Activated CD8-positive, alpha-beta memory T cell treated with anti-CD3 and anti-CD28 coated beads, Interleukin-2, amount 10 ng/mL, durations not matched to agents 7 days and 5 days (primary cell): ENCODE measurements around the gene GPER1. TPM values are rescaled to one million over a fixed set of nuclear protein-coding genes. Genes with fewer than 3 reads are reported as not detected.

Experiments used
- ATAC-seq: fragments of 150-1000 bp; cut with Tn5 transposase; one replicate; pipeline ENCODE4 v1.10.0; 2021; ENCODE audit warnings: moderate library complexity
- CTCF ChIA-PET: fragments of 350-600 bp; sonication (Branson Sonifier 250); formaldehyde crosslinking; loops from one replicate; lab custom pipeline; 2021; ENCODE audit warnings: antibody characterized with exemption; lab: Charles Lee
- DNase-seq: peaks from one replicate; pipeline ENCODE4 v3.0.0-alpha.2; 2020
- H3K27ac Mint-ChIP-seq: one replicate; pipeline ENCODE4 v1.8.0; 2021; ENCODE audit warnings: mild to moderate bottlenecking, mixed read lengths
- H3K27me3 Mint-ChIP-seq: one replicate; pipeline ENCODE4 v1.8.0; 2021; ENCODE audit warnings: mixed read lengths
- H3K36me3 Mint-ChIP-seq: one replicate; pipeline ENCODE4 v1.8.0; 2021; ENCODE audit warnings: mild to moderate bottlenecking, mixed read lengths
- H3K4me1 Mint-ChIP-seq: one replicate; pipeline ENCODE4 v1.8.0; 2021; ENCODE audit warnings: mixed read lengths
- H3K4me3 Mint-ChIP-seq: one replicate; pipeline ENCODE4 v1.8.0; 2021; ENCODE audit warnings: mild to moderate bottlenecking, moderate library complexity, mixed read lengths
- H3K9me3 Mint-ChIP-seq: one replicate; pipeline ENCODE4 v1.8.0; 2022; ENCODE audit warnings: low read depth, mixed read lengths
- total RNA-seq, 2 experiments: library from RNA; stranded (reverse); gene quantifications; one replicate each; pipeline ENCODE4 v1.2.3, GENCODE V29; 2021

The GPER1 gene
- total RNA-seq, 2 experiments from 2014 or later: not detected

GRCh38 chr7:1056785-1057410 lies 31.0 kb upstream of the GPER1 start:
- H3K4me1 Mint-ChIP-seq: peaks cover 6% of the 10 kb centered on the region
- ATAC-seq: no peak
- H3K36me3 Mint-ChIP-seq: no peaks in the 10 kb centered on the region
- H3K27me3 Mint-ChIP-seq: no peaks in the 10 kb centered on the region
- no peaks in the 10 kb centered on the region for H3K9me3 Mint-ChIP-seq
- DNase-seq: no peak
- no peak overlapping the region for H3K4me3 Mint-ChIP-seq
- no peak overlapping the region for H3K27ac Mint-ChIP-seq
- CTCF ChIA-PET: interaction anchor here (2.8 kb wide), 1 partner anchor 64 kb away, joined by 21 read pairs; no protein-coding TSS in a partner anchor

DNA sequence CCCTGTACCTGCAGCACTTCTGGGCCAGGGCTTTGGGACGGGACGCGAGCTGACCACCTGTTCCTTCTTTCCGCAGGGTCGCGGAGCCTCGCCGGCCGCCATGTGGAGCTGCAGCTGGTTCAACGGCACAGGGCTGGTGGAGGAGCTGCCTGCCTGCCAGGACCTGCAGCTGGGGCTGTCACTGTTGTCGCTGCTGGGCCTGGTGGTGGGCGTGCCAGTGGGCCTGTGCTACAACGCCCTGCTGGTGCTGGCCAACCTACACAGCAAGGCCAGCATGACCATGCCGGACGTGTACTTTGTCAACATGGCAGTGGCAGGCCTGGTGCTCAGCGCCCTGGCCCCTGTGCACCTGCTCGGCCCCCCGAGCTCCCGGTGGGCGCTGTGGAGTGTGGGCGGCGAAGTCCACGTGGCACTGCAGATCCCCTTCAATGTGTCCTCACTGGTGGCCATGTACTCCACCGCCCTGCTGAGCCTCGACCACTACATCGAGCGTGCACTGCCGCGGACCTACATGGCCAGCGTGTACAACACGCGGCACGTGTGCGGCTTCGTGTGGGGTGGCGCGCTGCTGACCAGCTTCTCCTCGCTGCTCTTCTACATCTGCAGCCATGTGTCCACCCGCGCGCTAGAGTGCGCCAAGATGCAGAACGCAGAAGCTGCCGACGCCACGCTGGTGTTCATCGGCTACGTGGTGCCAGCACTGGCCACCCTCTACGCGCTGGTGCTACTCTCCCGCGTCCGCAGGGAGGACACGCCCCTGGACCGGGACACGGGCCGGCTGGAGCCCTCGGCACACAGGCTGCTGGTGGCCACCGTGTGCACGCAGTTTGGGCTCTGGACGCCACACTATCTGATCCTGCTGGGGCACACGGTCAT lies 30.3 kb upstream of the GPER1 start:
- no peak for DNase-seq
- H3K4me3 Mint-ChIP-seq: no peak overlapping the region
- H3K9me3 Mint-ChIP-seq: no peaks in the 10 kb centered on the region
- H3K36me3 Mint-ChIP-seq: no peaks in the 10 kb centered on the region
- CTCF ChIA-PET: interaction anchor here (2.1 to 2.8 kb wide), 2 partner anchors 13 to 65 kb away, joined by 8 to 21 read pairs; partner anchors contain the start of gene GPR146
- ATAC-seq: no peak
- peaks cover 6% of the 10 kb centered on the region for H3K4me1 Mint-ChIP-seq
- H3K27ac Mint-ChIP-seq: no peak overlapping the region
- no peaks in the 10 kb centered on the region for H3K27me3 Mint-ChIP-seq

- Mint-ChIP-seq H3K4me3 (no peak overlapping the region), H3K36me3 (no peaks in the 10 kb centered on the region), H3K27me3 (no peaks in the 10 kb centered on the region), H3K9me3 (no peaks in the 10 kb centered on the region), H3K4me1 (peaks cover 6% of the 10 kb centered on the region), H3K27ac (no peak overlapping the region)
- ATAC-seq (no peak), DNase-seq (no peak)
- CTCF ChIA-PET: interaction anchor here (2.1 to 2.8 kb wide), 2 partner anchors 14 to 65 kb away, joined by 8 to 21 read pairs; partner anchors contain the start of gene GPR146
Measured at GRCh38 chr7:1058311-1058710, 29.6 kb upstream of the GPER1 start.

- no peak for ATAC-seq
- no peak overlapping the region for H3K27ac Mint-ChIP-seq
- no peak for DNase-seq
- H3K4me1 Mint-ChIP-seq: peaks cover 6% of the 10 kb centered on the region
- H3K9me3 Mint-ChIP-seq: no peaks in the 10 kb centered on the region
- CTCF ChIA-PET: interaction anchor here (2.1 to 2.8 kb wide), 2 partner anchors 14 to 66 kb away, joined by 8 to 21 read pairs; partner anchors contain the start of gene GPR146
- no peaks in the 10 kb centered on the region for H3K27me3 Mint-ChIP-seq
- no peaks in the 10 kb centered on the region for H3K36me3 Mint-ChIP-seq
- no peak overlapping the region for H3K4me3 Mint-ChIP-seq
Measured at GRCh38 chr7:1058821-1059199, 29.1 kb upstream of the GPER1 start.

DNA sequence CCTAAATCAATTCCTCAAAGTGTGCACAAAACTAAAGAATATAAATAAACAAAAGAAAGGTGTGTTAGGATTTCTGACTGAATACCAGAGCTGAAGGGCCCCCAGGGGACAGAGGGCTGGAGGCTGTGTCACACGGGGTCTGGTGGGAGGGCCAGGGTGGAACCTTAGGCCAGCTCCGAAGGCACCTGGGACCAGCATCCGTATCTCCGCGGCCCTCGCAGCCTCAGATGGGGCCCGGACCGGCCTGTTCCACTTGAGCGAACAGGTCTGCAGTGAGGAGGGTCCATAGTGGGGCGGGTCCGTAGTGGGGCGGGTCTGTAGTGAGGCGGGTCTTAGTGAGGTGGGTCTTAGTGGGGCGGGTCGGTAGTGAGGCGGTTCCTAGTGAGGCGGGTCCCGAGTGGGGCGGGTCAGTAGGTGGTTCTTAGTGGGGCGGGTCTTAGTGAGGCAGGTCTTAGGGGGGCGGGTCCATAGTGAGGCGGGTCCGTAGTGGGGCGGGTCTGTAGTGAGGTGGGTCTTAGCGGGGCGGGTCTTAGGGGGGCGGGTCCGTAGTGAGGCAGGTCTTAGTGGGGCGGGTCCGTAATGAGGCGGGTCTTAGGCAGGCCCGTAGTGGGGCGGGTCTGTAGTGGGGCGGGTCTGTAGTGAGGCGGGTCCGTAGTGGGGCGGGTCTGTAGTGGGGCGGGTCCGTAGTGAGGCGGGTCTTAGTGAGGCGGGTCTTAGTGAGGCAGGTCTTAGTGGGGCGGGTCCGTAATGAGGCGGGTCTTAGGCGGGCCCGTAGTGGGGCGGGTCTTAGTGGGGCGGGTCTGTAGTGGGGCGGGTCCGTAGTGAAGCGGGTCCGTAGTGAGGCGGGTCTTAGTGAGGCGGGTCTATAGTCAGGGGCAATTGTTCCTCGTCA lies 28.5 kb upstream of the GPER1 start:
- peaks cover 6% of the 10 kb centered on the region for H3K4me1 Mint-ChIP-seq
- H3K27me3 Mint-ChIP-seq: no peaks in the 10 kb centered on the region
- H3K36me3 Mint-ChIP-seq: no peaks in the 10 kb centered on the region
- peak; percentile 50 for ATAC-seq
- CTCF ChIA-PET: interaction anchor here (1.0 to 3.5 kb wide), 4 partner anchors 15 to 66 kb away, joined by 3 to 28 read pairs (median 14); partner anchors contain the start of gene GPR146
- no peaks in the 10 kb centered on the region for H3K9me3 Mint-ChIP-seq
- no peak overlapping the region for H3K4me3 Mint-ChIP-seq
- no peak overlapping the region for H3K27ac Mint-ChIP-seq
- no peak for DNase-seq

DNA sequence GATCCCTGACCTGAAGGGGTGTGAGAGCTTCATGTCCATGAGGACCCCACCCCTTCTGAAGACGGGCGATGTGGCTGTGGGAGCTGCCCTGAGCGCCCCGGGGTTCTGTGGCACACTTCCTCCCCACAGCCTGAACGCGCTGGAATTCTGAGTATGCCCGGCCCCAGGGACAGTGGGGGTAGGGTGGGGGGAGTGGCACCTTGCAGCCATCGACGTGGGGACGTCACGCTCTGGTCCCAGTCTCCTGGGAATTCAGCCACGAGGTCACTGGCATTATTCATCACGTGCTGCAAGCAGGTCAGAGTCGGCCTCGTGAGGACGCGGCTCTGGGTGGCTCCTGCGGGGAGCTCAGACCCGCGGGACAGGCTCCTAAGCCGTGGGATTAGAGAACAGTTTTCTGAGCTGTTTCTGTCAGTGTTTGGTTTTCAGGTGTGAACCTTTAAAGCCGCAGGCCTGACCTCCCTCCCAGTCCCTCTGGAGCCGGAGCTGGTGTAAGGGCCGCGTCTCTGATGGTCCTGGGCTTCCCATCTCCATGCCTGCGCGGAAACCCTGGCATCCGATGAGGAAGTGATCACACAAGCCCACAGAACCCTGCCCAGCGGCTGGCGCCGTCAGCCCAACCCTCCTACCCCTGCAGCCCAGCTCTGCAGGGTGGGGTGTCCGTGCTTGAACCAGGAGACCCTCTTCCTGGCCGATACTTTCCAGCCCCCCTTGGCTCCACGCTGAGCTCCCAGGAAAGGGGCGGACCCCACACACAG lies 27.4 kb upstream of the GPER1 start:
- Mint-ChIP-seq H3K36me3 (no peaks in the 10 kb centered on the region), H3K4me3 (no peak overlapping the region), H3K27me3 (no peaks in the 10 kb centered on the region), H3K27ac (no peak overlapping the region), H3K4me1 (peaks cover 6% of the 10 kb centered on the region), H3K9me3 (no peaks in the 10 kb centered on the region)
- no peak for ATAC-seq
- CTCF ChIA-PET: interaction anchor here (1.0 to 3.5 kb wide), 2 partner anchors 16 to 67 kb away, joined by 3 to 28 read pairs; no protein-coding TSS in a partner anchor
- DNase-seq: no peak

GRCh38 chr7:1061180-1061579 lies 26.7 kb upstream of the GPER1 start:
- no peaks in the 10 kb centered on the region for H3K27me3 Mint-ChIP-seq
- H3K27ac Mint-ChIP-seq: no peak overlapping the region
- DNase-seq: no peak
- no peaks in the 10 kb centered on the region for H3K9me3 Mint-ChIP-seq
- H3K4me1 Mint-ChIP-seq: peaks cover 8% of the 10 kb centered on the region
- no peaks in the 10 kb centered on the region for H3K36me3 Mint-ChIP-seq
- CTCF ChIA-PET: interaction anchor here (3.5 kb wide), 1 partner anchor 68 kb away, joined by 28 read pairs; no protein-coding TSS in a partner anchor
- H3K4me3 Mint-ChIP-seq: no peak overlapping the region
- ATAC-seq: no peak

DNA sequence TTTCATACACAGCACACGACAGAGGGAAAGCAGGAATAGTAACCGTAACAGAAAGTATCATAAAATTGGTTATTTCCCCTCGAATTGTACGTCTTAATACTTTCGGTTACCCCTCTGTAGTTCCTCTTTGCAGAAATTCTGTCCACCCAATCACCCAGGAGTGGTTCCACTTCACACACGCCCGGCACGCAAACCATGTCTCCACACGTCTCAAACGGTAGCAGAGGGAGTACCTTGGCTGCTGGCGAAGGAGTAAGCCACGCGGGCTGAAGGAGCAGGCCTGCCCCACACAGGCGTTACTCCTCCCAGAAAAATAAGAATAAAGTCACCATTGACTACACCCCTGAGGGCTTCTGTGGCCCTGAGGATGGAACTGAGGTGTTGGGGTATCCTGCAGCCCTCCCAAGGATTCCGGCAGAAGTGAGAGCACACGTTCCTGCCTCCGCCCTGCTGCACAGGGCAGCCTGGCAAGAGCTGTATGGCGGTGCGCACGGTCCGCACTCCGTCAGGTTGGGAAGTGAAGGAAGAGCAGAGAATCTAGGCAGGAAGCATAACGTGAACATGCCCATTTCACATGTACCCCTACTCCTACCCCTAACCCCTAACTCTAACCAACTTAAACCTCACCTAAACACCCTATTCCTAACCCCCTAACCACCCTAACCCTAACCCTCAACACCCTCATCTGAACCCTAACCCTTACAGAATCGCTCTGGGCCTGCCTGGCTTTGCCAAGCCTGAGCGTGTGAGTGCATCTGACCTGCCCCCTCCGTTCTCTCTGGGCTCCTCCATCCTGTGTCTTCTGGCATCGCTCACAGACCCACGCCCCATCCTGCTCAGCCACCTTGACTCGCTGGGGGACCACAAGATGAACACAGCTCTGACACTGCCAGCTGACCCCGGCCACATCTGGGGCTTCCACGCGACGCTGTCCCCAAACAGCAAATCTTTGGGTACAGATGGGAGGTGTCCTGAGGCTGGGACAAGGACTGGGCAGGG lies 25.3 kb upstream of the GPER1 start:
- CTCF ChIA-PET: interaction anchor here (3.5 kb wide), 1 partner anchor 70 kb away, joined by 28 read pairs; no protein-coding TSS in a partner anchor

DNA sequence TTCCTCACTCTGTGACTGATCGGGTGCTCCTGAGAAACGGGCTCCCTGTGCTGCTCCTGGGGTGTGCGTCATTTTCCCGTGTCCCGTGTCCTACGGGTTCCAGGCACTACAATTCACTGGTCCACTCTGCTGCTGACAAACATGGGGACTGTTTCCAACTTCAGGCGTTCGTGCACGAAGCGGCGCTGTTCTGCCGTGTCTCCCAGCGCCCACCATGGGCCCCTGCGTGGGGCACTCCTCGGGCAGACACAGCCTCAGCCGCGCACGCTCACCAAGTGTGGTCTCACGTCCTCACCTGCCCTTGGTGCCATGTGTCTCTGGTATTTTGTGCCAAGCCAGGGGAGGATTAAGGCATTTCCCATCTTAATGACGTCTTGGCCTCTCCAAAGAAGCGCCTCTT lies 24.6 kb upstream of the GPER1 start:
- peaks cover 8% of the 10 kb centered on the region for H3K4me1 Mint-ChIP-seq
- ATAC-seq (no peak), DNase-seq (no peak)
- CTCF ChIA-PET: interaction anchor here (3.4 to 4.1 kb wide), 2 partner anchors 17 to 68 kb away, joined by 46 to 322 read pairs; partner anchors contain the start of gene GPR146
- no peak overlapping the region for H3K4me3 Mint-ChIP-seq
- no peaks in the 10 kb centered on the region for H3K27me3 Mint-ChIP-seq
- H3K27ac Mint-ChIP-seq: no peak overlapping the region
- H3K36me3 Mint-ChIP-seq: no peaks in the 10 kb centered on the region
- no peaks in the 10 kb centered on the region for H3K9me3 Mint-ChIP-seq

More for the DNA sequence above, 25.3 kb upstream of the GPER1 start:
- Mint-ChIP-seq H3K27me3 (no peaks in the 10 kb centered on the region), H3K4me3 (no peak overlapping the region), H3K4me1 (peaks cover 8% of the 10 kb centered on the region), H3K9me3 (no peaks in the 10 kb centered on the region), H3K36me3 (no peaks in the 10 kb centered on the region), H3K27ac (no peak overlapping the region)
- ATAC-seq: no peak
- no peak for DNase-seq

GRCh38 chr7:1064581-1064980 lies 23.3 kb upstream of the GPER1 start:
- CTCF ChIA-PET: interaction anchor here (1.1 to 4.1 kb wide), 18 partner anchors 9 to 411 kb away, joined by 3 to 322 read pairs (median 8); partner anchors contain the start of genes COX19 and GPR146
- no peak overlapping the region for H3K4me3 Mint-ChIP-seq

GRCh38 chr7:1065263-1065584 lies 22.7 kb upstream of the GPER1 start:
- peaks cover 2% of the 10 kb centered on the region for H3K4me1 Mint-ChIP-seq
- H3K27me3 Mint-ChIP-seq: no peaks in the 10 kb centered on the region
- no peak overlapping the region for H3K4me3 Mint-ChIP-seq
- H3K36me3 Mint-ChIP-seq: no peaks in the 10 kb centered on the region
- DNase-seq (no peak), ATAC-seq (no peak)
- H3K27ac Mint-ChIP-seq: no peak overlapping the region
- H3K9me3 Mint-ChIP-seq: no peaks in the 10 kb centered on the region
- CTCF ChIA-PET: interaction anchor here (0.6 to 4.1 kb wide), 41 partner anchors 9 to 410 kb away, joined by 3 to 322 read pairs (median 4); partner anchors contain the start of genes COX19, CYP2W1, GPER1 and GPR146

More at GRCh38 chr7:1064581-1064980, 23.3 kb upstream of the GPER1 start:
- Mint-ChIP-seq H3K4me1 (peaks cover 2% of the 10 kb centered on the region), H3K27me3 (no peaks in the 10 kb centered on the region), H3K9me3 (no peaks in the 10 kb centered on the region), H3K27ac (no peak overlapping the region), H3K36me3 (no peaks in the 10 kb centered on the region)
- DNase-seq (no peak), ATAC-seq (no peak)
